ENCODE measurements around the gene KCNQ4. TPM values are rescaled to one million over a fixed set of nuclear protein-coding genes. Genes with fewer than 3 reads are reported as not detected.

KCNQ4 gene
- total and polyA plus RNA-seq, 5 donors from 2014 or later = 0.10 to 0.44 (median 0.19) TPM; not detected in 1

- Histone ChIP-seq H3K27ac (ENCODE audit: insufficient read depth, low read length, poor library complexity, severe bottlenecking) (no peak overlapping the region), H3K27me3 (ENCODE audit: control insufficient read depth, insufficient read depth, low read length) (no peaks in the 10 kb centered on the region), H3K9me3 (ENCODE audit: control insufficient read depth in 2 of 2, low read length in 2 of 2) (no peaks in the 10 kb centered on the region), H3K36me3 (ENCODE audit: control insufficient read depth, insufficient read depth, low read length) (no peaks in the 10 kb centered on the region), H3K4me1 (ENCODE audit: control insufficient read depth, insufficient read depth, low read length, poor library complexity, severe bottlenecking) (peaks cover 4% of the 10 kb centered on the region), H3K4me3 (ENCODE audit: low read depth, low read length) (no peak overlapping the region)
- Mint-ChIP-seq H3K4me3 (no peak overlapping the region), H3K4me1 (peaks cover 0 to 8% (median 2%) of the 10 kb centered on the region in 4 donors), H3K27ac (no peak overlapping the region), H3K36me3 (no peaks in the 10 kb centered on the region), H3K27me3 (peaks cover 49% of the 10 kb centered on the region), H3K9me3 (no peaks in the 10 kb centered on the region)
- ATAC-seq (ENCODE audit: low read depth in 2 of 2) = no peak
- no peak for DNase-seq
Measured at GRCh38 chr1:40788561-40789341, 5.2 kb downstream of the KCNQ4 start.

GRCh38 chr1:40789342-40789598, 5.7 kb downstream of the KCNQ4 start:
- DNase-seq = no peak
- Histone ChIP-seq H3K36me3 (ENCODE audit: control insufficient read depth, insufficient read depth, low read length) (no peaks in the 10 kb centered on the region), H3K27ac (ENCODE audit: insufficient read depth, low read length, poor library complexity, severe bottlenecking) (no peak overlapping the region), H3K4me1 (ENCODE audit: control insufficient read depth, insufficient read depth, low read length, poor library complexity, severe bottlenecking) (peaks cover 2% of the 10 kb centered on the region), H3K9me3 (ENCODE audit: control insufficient read depth in 2 of 2, low read length in 2 of 2) (no peaks in the 10 kb centered on the region), H3K27me3 (ENCODE audit: control insufficient read depth, insufficient read depth, low read length) (no peaks in the 10 kb centered on the region), H3K4me3 (ENCODE audit: low read depth, low read length) (no peak overlapping the region)
- Mint-ChIP-seq H3K27me3 (peaks cover 48% of the 10 kb centered on the region), H3K9me3 (no peaks in the 10 kb centered on the region), H3K36me3 (no peaks in the 10 kb centered on the region), H3K4me3 (no peak overlapping the region), H3K27ac (no peak overlapping the region), H3K4me1 (peaks cover 0 to 8% (median 2%) of the 10 kb centered on the region in 4 donors)
- ATAC-seq (ENCODE audit: low read depth in 2 of 2) = no peak

DNA sequence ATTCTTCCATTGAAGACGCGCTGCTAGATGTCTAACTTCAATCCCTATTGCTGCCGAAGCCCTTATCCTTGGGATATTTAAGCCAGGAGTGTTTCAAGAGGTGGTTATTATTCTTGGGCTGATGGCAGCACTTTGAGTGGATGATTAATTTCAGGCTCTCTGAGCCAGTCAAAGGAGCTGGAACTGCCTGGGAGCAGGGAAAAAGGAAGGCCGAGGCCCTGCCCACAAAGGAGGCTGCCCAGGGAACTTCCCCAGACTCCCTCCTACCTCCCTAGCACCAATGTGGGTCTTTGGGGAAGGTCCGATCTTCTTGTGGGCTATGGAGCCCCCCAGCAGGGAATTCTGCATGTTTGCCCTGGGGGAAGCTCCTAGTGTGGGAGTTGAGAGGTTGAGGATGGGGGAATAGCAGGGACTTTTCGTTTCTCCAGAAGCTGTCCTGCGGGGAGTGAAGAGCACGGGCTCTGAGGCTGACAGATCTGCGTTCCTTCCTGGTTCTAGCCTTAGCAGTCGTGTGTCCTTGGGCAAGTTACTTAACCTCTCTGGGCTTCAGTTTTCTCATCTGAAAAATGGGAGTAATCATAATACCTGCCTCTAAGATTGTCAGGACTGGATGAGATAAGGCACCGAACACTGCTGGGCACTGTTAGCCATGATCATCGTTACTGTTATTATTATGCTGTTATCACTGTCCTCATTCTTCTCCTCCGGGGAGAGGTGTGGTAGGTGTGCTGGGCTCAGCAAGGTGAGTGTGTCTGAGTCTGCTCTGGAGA, 6.3 kb downstream of the KCNQ4 start:
- DNase-seq (no peak), ATAC-seq (ENCODE audit: low read depth in 2 of 2) (no peak)
- Mint-ChIP-seq H3K27ac (peak overlapping the region in 2 of 3 donors; percentile 40 to 59), H3K4me1 (peaks cover 0 to 5% (median 0%) of the 10 kb centered on the region in 4 donors), H3K27me3 (peaks cover 42% of the 10 kb centered on the region), H3K9me3 (no peaks in the 10 kb centered on the region), H3K36me3 (no peaks in the 10 kb centered on the region), H3K4me3 (no peak overlapping the region)
- Histone ChIP-seq H3K9me3 (ENCODE audit: control insufficient read depth in 2 of 2, low read length in 2 of 2) (no peaks in the 10 kb centered on the region), H3K27me3 (ENCODE audit: control insufficient read depth, insufficient read depth, low read length) (no peaks in the 10 kb centered on the region), H3K4me3 (ENCODE audit: low read depth, low read length) (no peak overlapping the region), H3K4me1 (ENCODE audit: control insufficient read depth, insufficient read depth, low read length, poor library complexity, severe bottlenecking) (no peaks in the 10 kb centered on the region), H3K36me3 (ENCODE audit: control insufficient read depth, insufficient read depth, low read length) (no peaks in the 10 kb centered on the region), H3K27ac (ENCODE audit: insufficient read depth, low read length, poor library complexity, severe bottlenecking) (no peak overlapping the region)

- Mint-ChIP-seq H3K4me1 (peaks cover 0 to 16% (median 6%) of the 10 kb centered on the region in 4 donors), H3K9me3 (no peaks in the 10 kb centered on the region), H3K4me3 (no peak overlapping the region), H3K36me3 (no peaks in the 10 kb centered on the region), H3K27ac (no peak overlapping the region), H3K27me3 (peaks cover 22% of the 10 kb centered on the region)
- Histone ChIP-seq H3K9me3 (ENCODE audit: control insufficient read depth in 2 of 2, low read length in 2 of 2) (no peaks in the 10 kb centered on the region), H3K27ac (ENCODE audit: insufficient read depth, low read length, poor library complexity, severe bottlenecking) (no peak overlapping the region), H3K4me3 (ENCODE audit: low read depth, low read length) (no peak overlapping the region), H3K4me1 (ENCODE audit: control insufficient read depth, insufficient read depth, low read length, poor library complexity, severe bottlenecking) (peaks cover 4% of the 10 kb centered on the region), H3K36me3 (ENCODE audit: control insufficient read depth, insufficient read depth, low read length) (no peaks in the 10 kb centered on the region), H3K27me3 (ENCODE audit: control insufficient read depth, insufficient read depth, low read length) (no peaks in the 10 kb centered on the region)
- no peak for DNase-seq
- no peak for ATAC-seq (ENCODE audit: low read depth in 2 of 2)
Measured at GRCh38 chr1:40792036-40792435, 8.4 kb downstream of the KCNQ4 start.

- no peaks in the 10 kb centered on the region for H3K9me3 Mint-ChIP-seq
- peaks cover 16% of the 10 kb centered on the region for H3K27me3 Mint-ChIP-seq
- ATAC-seq (ENCODE audit: low read depth in 2 of 2) (no peak), DNase-seq (no peak)
- no peaks in the 10 kb centered on the region for H3K36me3 Mint-ChIP-seq
- no peaks in the 10 kb centered on the region for H3K27me3 ChIP-seq (ENCODE audit: control insufficient read depth, insufficient read depth, low read length)
- no peaks in the 10 kb centered on the region for H3K9me3 ChIP-seq (ENCODE audit: control insufficient read depth in 2 of 2, low read length in 2 of 2)
- no peaks in the 10 kb centered on the region for H3K36me3 ChIP-seq (ENCODE audit: control insufficient read depth, insufficient read depth, low read length)
- H3K4me1 ChIP-seq (ENCODE audit: control insufficient read depth, insufficient read depth, low read length, poor library complexity, severe bottlenecking) = peaks cover 9% of the 10 kb centered on the region
- H3K27ac ChIP-seq (ENCODE audit: insufficient read depth, low read length, poor library complexity, severe bottlenecking) = no peak overlapping the region
- H3K4me1 Mint-ChIP-seq = peaks cover 0 to 23% (median 10%) of the 10 kb centered on the region in 4 donors
- no peak overlapping the region for H3K27ac Mint-ChIP-seq
- no peak overlapping the region for H3K4me3 ChIP-seq (ENCODE audit: low read depth, low read length)
- no peak overlapping the region for H3K4me3 Mint-ChIP-seq
Measured at GRCh38 chr1:40793617-40794016, 10.0 kb downstream of the KCNQ4 start.

DNA sequence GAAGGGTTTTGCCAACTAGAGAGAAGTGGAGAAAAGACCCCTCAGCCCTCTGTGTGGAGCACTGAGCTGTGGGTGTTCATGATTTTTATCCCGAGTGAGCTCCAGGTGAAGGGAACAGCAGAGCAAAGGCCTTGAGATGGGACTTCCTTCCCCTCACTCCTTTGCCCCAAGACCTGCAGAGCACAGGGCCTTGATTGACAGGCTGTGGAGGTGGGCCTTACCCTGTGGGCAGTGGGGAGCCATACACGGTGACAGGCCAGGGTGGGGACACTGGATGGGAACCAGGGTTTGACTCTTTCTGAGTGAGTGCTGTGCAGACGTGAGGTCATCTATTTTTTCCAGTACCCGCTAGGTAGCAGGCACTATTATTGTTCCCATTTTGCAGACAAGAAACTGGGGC, 10.5 kb downstream of the KCNQ4 start:
- DNase-seq = no peak
- Mint-ChIP-seq H3K4me3 (peak overlapping the region in 1 of 4 donors; percentile 35), H3K9me3 (no peaks in the 10 kb centered on the region), H3K27ac (peak overlapping the region in 1 of 3 donors; percentile 36), H3K4me1 (peaks cover 0 to 23% (median 10%) of the 10 kb centered on the region in 4 donors), H3K27me3 (peaks cover 16% of the 10 kb centered on the region), H3K36me3 (no peaks in the 10 kb centered on the region)
- Histone ChIP-seq H3K27ac (ENCODE audit: insufficient read depth, low read length, poor library complexity, severe bottlenecking) (no peak overlapping the region), H3K9me3 (ENCODE audit: control insufficient read depth in 2 of 2, low read length in 2 of 2) (no peaks in the 10 kb centered on the region), H3K27me3 (ENCODE audit: control insufficient read depth, insufficient read depth, low read length) (no peaks in the 10 kb centered on the region), H3K4me3 (ENCODE audit: low read depth, low read length) (no peak overlapping the region), H3K4me1 (ENCODE audit: control insufficient read depth, insufficient read depth, low read length, poor library complexity, severe bottlenecking) (peaks cover 9% of the 10 kb centered on the region), H3K36me3 (ENCODE audit: control insufficient read depth, insufficient read depth, low read length) (no peaks in the 10 kb centered on the region)
- no peak for ATAC-seq (ENCODE audit: low read depth in 2 of 2)

DNA sequence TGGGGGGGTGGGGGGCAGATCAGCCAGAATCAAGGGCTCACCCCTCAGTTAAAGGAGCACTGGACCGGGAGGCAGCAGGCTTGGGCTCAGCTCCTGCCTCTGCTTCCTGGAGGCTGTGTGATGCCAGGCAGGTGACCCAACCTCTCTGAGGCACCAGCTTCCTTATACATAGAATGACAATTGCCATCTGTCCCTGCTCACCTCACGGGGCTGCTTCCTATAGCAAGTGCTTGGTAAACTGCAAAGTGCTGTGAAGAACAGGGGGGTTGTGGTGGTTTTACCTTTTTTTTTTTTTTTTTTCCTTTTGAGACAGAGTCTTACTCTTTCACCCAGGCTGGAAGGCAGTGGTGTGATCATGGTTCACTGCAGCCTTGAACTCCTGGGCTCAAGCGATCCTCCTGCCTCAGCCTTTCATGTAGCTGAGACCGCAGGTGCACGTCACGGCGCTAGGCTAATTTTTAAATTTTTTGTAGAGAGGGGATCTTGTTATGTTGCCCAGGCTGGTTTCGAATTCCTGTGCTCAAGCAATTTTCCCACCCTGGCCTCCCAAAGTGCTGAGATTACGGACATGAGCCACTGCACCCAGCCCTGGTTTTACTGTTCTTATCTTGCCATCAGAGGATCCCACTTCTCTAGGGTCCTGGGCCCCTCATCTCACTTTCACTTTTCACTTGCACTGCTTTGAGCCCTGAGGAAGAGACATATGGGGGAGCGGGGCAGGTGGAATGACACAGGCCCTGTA, 11.6 kb downstream of the KCNQ4 start:
- no peaks in the 10 kb centered on the region for H3K9me3 Mint-ChIP-seq
- H3K4me3 Mint-ChIP-seq = peak overlapping the region in 3 of 4 donors; percentile 29 to 72 (median 56)

More for the DNA sequence above, 11.6 kb downstream of the KCNQ4 start:
- Mint-ChIP-seq H3K27ac (peak overlapping the region; percentile 23 to 82 (median 67)), H3K36me3 (no peaks in the 10 kb centered on the region), H3K4me1 (peaks cover 0 to 24% (median 10%) of the 10 kb centered on the region in 4 donors), H3K27me3 (peaks cover 9% of the 10 kb centered on the region)
- Histone ChIP-seq H3K27ac (ENCODE audit: insufficient read depth, low read length, poor library complexity, severe bottlenecking) (no peak overlapping the region), H3K27me3 (ENCODE audit: control insufficient read depth, insufficient read depth, low read length) (no peaks in the 10 kb centered on the region), H3K4me1 (ENCODE audit: control insufficient read depth, insufficient read depth, low read length, poor library complexity, severe bottlenecking) (peaks cover 9% of the 10 kb centered on the region), H3K9me3 (ENCODE audit: control insufficient read depth in 2 of 2, low read length in 2 of 2) (no peaks in the 10 kb centered on the region), H3K36me3 (ENCODE audit: control insufficient read depth, insufficient read depth, low read length) (no peaks in the 10 kb centered on the region), H3K4me3 (ENCODE audit: low read depth, low read length) (no peak overlapping the region)
- DNase-seq = peak in 1 of 3 donors; percentile 27
- peak in 1 of 2 donors; percentile 19 for ATAC-seq (ENCODE audit: low read depth in 2 of 2)

Measured in CD4-positive, CD25-positive, alpha-beta regulatory T cell (primary cell).